K562 (cell line): ENCODE results near the gene KCND1. TPM values are rescaled to one million over a fixed set of nuclear protein-coding genes. Genes with fewer than 3 reads are reported as not detected.

Experiments
- BCOR ChIP-seq: fragments of 450-650 bp; IDR thresholded peaks from 2 replicates; pipeline ENCODE4 v1.6.1; 2016
- CAMTA2 ChIP-seq: fragments of 250-450 bp; sonication (Bioruptor Pico); conservative IDR thresholded peaks from 2 replicates; pipeline ENCODE4 v1.5.1; 2022
- HLTF ChIP-seq: fragments of 450-650 bp; IDR thresholded peaks from 2 replicates; pipeline ENCODE4 v1.6.1; 2016
- NCOA4 ChIP-seq: fragments of 450-650 bp; IDR thresholded peaks from 2 replicates; pipeline ENCODE4 v1.6.1; 2018; ENCODE audit warnings: mild to moderate bottlenecking; ENCODE audit not compliant: partially characterized antibody
- NFYB ChIP-seq: IDR thresholded peaks from 2 replicates; pipeline ENCODE4 v1.6.1; 2011; ENCODE audit warnings: mild to moderate bottlenecking, moderate library complexity; ENCODE audit not compliant: insufficient read length; ENCODE audit errors: extremely low read depth
- SRSF9 ChIP-seq: fragments of 200-400 bp; formaldehyde crosslinking; IDR thresholded peaks from 2 replicates; pipeline ENCODE4 v1.6.1; 2017; ENCODE audit warnings: low read depth, low read length, borderline replicate concordance
- YBX1 ChIP-seq: fragments of 450-650 bp; IDR thresholded peaks from 2 replicates; pipeline ENCODE4 v1.7.1; 2016; ENCODE audit warnings: mild to moderate bottlenecking
- ZC3H4 ChIP-seq: sonication (generic); formaldehyde crosslinking; IDR thresholded peaks from 2 replicates; pipeline ENCODE4 v1.9.0; 2021; ENCODE audit warnings: missing genetic modification reagents, borderline replicate concordance
- ZFP30 ChIP-seq: fragments of 250-450 bp; sonication (Bioruptor Pico); IDR thresholded peaks from 2 replicates; pipeline ENCODE4 v1.8.0; 2022; ENCODE audit warnings: moderate library complexity, mild to moderate bottlenecking, inconsistent platforms, borderline replicate concordance
- ZNF507 ChIP-seq: conservative IDR thresholded peaks from 2 replicates; pipeline ENCODE4 v1.6.1; 2017; ENCODE audit warnings: missing genetic modification characterization, missing compliant biosample characterization
- polyA plus RNA-seq, 8 experiments: library from polyadenylated mRNA; depleted of rRNA in 4 of 8; stranded (reverse) in 5 of 8; unstranded in 3 of 8; fragments of >200 nt; fragmentation: Nextera tagmentation in 2 of 8; fragmentation: Illumina TruSeq in 1 of 8; extraction: Ambion mirVana in 2 of 8; extraction: Trizol in 1 of 8; gene quantifications; 2 replicates each; pipeline versions ENCODE4 v1.2.1 to v1.2.3, GENCODE V29; 2011 to 2014; ENCODE audit warnings: inconsistent platforms in 1 of 8, missing spikeins in 1 of 8
- total RNA-seq, 7 experiments: library from RNA; depleted of rRNA in 6 of 7; stranded (reverse); fragments of >200 nt in 6 of 7; fragmentation: Illumina TruSeq in 2 of 7; extraction: Trizol in 2 of 7; gene quantifications; 2 replicates each; pipeline versions ENCODE4 v1.2.1 to v1.2.3, GENCODE V29; 2011 to 2021; ENCODE audit warnings: low replicate concordance in 1 of 7
- TF ChIP-seq, protein P1 (sequence below), 2 experiments: fragments of 450-650 bp; formaldehyde crosslinking in 1 of 2; IDR thresholded peaks; 2 replicates each; pipeline versions ENCODE4 v1.4.0 to v1.6.1; 2014 to 2020; ENCODE audit warnings: mild to moderate bottlenecking in 2 of 2, borderline replicate concordance in 1 of 2, low read depth in 1 of 2
- TF ChIP-seq, protein P2 (sequence below): fragments of 450-650 bp; formaldehyde crosslinking; conservative IDR thresholded peaks from 2 replicates; pipeline ENCODE4 v1.4.0; 2022; ENCODE audit warnings: mild to moderate bottlenecking, missing genetic modification characterization
- TF ChIP-seq, protein P3 (sequence below): IDR thresholded peaks from 2 replicates; pipeline ENCODE4 v1.6.1; 2011; ENCODE audit not compliant: insufficient read length; ENCODE audit errors: extremely low read depth

Gene KCND1
- total and polyA plus RNA-seq, 9 of the 15 experiments (the other 6 are each of a cell fraction or from before 2014, with no cell fraction given): 0.06 to 0.83 (median 0.39) TPM; not detected in 1

DNA sequence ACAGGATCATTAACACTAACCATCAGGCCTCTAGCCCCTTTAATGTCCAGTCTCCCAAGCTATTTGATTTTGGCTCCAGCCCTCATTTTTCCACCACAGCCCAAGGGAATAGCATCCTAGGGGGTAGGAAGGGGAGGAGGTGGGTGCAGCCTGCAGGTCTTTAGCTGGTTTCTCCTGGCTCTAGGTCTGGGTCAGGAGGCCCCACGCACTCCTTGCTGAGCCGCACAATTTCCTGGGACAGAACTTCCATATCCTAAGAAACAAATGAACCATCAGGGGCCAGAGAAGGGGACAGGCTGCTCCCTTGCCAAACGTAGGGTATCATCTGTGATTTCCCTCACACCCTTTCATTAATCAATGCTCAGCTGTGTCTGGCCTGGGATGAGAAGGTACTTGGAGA, 2.4 kb upstream of the KCND1 start (continued):
- TF ChIP-seq, protein P1, sequence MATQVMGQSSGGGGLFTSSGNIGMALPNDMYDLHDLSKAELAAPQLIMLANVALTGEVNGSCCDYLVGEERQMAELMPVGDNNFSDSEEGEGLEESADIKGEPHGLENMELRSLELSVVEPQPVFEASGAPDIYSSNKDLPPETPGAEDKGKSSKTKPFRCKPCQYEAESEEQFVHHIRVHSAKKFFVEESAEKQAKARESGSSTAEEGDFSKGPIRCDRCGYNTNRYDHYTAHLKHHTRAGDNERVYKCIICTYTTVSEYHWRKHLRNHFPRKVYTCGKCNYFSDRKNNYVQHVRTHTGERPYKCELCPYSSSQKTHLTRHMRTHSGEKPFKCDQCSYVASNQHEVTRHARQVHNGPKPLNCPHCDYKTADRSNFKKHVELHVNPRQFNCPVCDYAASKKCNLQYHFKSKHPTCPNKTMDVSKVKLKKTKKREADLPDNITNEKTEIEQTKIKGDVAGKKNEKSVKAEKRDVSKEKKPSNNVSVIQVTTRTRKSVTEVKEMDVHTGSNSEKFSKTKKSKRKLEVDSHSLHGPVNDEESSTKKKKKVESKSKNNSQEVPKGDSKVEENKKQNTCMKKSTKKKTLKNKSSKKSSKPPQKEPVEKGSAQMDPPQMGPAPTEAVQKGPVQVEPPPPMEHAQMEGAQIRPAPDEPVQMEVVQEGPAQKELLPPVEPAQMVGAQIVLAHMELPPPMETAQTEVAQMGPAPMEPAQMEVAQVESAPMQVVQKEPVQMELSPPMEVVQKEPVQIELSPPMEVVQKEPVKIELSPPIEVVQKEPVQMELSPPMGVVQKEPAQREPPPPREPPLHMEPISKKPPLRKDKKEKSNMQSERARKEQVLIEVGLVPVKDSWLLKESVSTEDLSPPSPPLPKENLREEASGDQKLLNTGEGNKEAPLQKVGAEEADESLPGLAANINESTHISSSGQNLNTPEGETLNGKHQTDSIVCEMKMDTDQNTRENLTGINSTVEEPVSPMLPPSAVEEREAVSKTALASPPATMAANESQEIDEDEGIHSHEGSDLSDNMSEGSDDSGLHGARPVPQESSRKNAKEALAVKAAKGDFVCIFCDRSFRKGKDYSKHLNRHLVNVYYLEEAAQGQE (IDR thresholded peaks at IDR 0.05; ENCODE audit: borderline replicate concordance): no peak
- TF ChIP-seq, protein P1 (CRISPR knock-in tag; IDR thresholded peaks at IDR 0.05; ENCODE audit: low read depth): no peak
- TF ChIP-seq SRSF9 (no peak), NFYB (no peak), NCOA4 (no peak), ZNF507 (no peak), CAMTA2 (CRISPR knock-in tag) (no peak), HLTF (no peak), YBX1 (no peak), ZFP30 (no peak), BCOR (no peak), ZC3H4 (no peak)
- TF ChIP-seq, protein P2, sequence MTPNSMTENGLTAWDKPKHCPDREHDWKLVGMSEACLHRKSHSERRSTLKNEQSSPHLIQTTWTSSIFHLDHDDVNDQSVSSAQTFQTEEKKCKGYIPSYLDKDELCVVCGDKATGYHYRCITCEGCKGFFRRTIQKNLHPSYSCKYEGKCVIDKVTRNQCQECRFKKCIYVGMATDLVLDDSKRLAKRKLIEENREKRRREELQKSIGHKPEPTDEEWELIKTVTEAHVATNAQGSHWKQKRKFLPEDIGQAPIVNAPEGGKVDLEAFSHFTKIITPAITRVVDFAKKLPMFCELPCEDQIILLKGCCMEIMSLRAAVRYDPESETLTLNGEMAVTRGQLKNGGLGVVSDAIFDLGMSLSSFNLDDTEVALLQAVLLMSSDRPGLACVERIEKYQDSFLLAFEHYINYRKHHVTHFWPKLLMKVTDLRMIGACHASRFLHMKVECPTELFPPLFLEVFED (CRISPR knock-in tag): no peak
- TF ChIP-seq, protein P3, sequence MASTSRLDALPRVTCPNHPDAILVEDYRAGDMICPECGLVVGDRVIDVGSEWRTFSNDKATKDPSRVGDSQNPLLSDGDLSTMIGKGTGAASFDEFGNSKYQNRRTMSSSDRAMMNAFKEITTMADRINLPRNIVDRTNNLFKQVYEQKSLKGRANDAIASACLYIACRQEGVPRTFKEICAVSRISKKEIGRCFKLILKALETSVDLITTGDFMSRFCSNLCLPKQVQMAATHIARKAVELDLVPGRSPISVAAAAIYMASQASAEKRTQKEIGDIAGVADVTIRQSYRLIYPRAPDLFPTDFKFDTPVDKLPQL: no peak
